ENCODE results near the gene GPER1. TPM values are rescaled to one million over a fixed set of nuclear protein-coding genes. Genes with fewer than 3 reads are reported as not detected.

The GPER1 gene
- polyA plus RNA-seq, 1 donor: 5.5 TPM

GRCh38 chr7:1087465-1087814, 473 bp upstream of the GPER1 start:
- DNase-seq: no peak

GRCh38 chr7:1090236-1090635, 2.3 kb downstream of the GPER1 start:
- no peak for DNase-seq

- no peak for DNase-seq
Measured at GRCh38 chr7:1090686-1091643, 3.1 kb downstream of the GPER1 start.

GRCh38 chr7:1091644-1092027, 3.7 kb downstream of the GPER1 start:
- no peak for DNase-seq

GRCh38 chr7:1092161-1092632, 4.3 kb downstream of the GPER1 start:
- no peak for DNase-seq

- DNase-seq: no peak
Measured at GRCh38 chr7:1092806-1093501, 5.0 kb downstream of the GPER1 start.

GRCh38 chr7:1093502-1093843, 5.6 kb downstream of the GPER1 start:
- DNase-seq: no peak

GRCh38 chr7:1093916-1094508, 6.1 kb downstream of the GPER1 start:
- no peak for DNase-seq

GRCh38 chr7:1094870-1095269, 7.0 kb downstream of the GPER1 start:
- no peak for DNase-seq

- DNase-seq: no peak
Measured at GRCh38 chr7:1095621-1096155, 7.8 kb downstream of the GPER1 start.

GRCh38 chr7:1096156-1097119, 8.5 kb downstream of the GPER1 start:
- no peak for DNase-seq

GRCh38 chr7:1097120-1097504, 9.2 kb downstream of the GPER1 start:
- DNase-seq: no peak

GRCh38 chr7:1098243-1099153, 10.6 kb downstream of the GPER1 start:
- no peak for DNase-seq

GRCh38 chr7:1099154-1099542, 11.2 kb downstream of the GPER1 start:
- DNase-seq: no peak

GRCh38 chr7:1099637-1100036, 11.7 kb downstream of the GPER1 start:
- no peak for DNase-seq

GRCh38 chr7:1100386-1100785, 12.5 kb downstream of the GPER1 start:
- no peak for DNase-seq

- no peak for DNase-seq
Measured at GRCh38 chr7:1100834-1101562, 13.1 kb downstream of the GPER1 start.

- no peak for DNase-seq
Measured at GRCh38 chr7:1101563-1102431, 13.9 kb downstream of the GPER1 start.
